Vagina (tissue), 2 donors: Measurements from ENCODE around the gene USP17L20.
"Not testable (repeated sequence)": the region's sequence is repeated elsewhere in the genome, so short reads cannot be mapped to it uniquely, and the experiment has no call there.

Source experiments
- CTCF ChIP-seq, 3 experiments: fragments of 450-650 bp in 2 of 3; fragments of 200-600 bp in 1 of 3; sonication (generic) in 1 of 3; IDR thresholded peaks; one replicate each; pipeline ENCODE4 v1.5.1; 2017 to 2019; ENCODE audit warnings: antibody characterized with exemption in 3 of 3, mild to moderate bottlenecking in 2 of 3, moderate library complexity in 2 of 3
- POLR2A ChIP-seq, 2 donors: fragments of 450-650 bp; IDR thresholded peaks; one replicate each; pipeline ENCODE4 v1.6.1; 2017; ENCODE audit warnings: antibody characterized with exemption in 2 of 2, mild to moderate bottlenecking in 2 of 2, moderate library complexity in 2 of 2

GRCh38 chr4:9247953-9248680 is 9.8 kb upstream of the USP17L20 start, which contains the start of gene USP17L18:
- TF ChIP-seq CTCF, POLR2A (IDR thresholded peaks at IDR 0.05): not testable (repeated sequence)
